ENCODE data around the gene MYO1C. TPM values are rescaled to one million over a fixed set of nuclear protein-coding genes. Genes with fewer than 3 reads are reported as not detected.

Gene MYO1C
- total RNA-seq, 1 donor from 2014 or later = 64.4 TPM

DNA sequence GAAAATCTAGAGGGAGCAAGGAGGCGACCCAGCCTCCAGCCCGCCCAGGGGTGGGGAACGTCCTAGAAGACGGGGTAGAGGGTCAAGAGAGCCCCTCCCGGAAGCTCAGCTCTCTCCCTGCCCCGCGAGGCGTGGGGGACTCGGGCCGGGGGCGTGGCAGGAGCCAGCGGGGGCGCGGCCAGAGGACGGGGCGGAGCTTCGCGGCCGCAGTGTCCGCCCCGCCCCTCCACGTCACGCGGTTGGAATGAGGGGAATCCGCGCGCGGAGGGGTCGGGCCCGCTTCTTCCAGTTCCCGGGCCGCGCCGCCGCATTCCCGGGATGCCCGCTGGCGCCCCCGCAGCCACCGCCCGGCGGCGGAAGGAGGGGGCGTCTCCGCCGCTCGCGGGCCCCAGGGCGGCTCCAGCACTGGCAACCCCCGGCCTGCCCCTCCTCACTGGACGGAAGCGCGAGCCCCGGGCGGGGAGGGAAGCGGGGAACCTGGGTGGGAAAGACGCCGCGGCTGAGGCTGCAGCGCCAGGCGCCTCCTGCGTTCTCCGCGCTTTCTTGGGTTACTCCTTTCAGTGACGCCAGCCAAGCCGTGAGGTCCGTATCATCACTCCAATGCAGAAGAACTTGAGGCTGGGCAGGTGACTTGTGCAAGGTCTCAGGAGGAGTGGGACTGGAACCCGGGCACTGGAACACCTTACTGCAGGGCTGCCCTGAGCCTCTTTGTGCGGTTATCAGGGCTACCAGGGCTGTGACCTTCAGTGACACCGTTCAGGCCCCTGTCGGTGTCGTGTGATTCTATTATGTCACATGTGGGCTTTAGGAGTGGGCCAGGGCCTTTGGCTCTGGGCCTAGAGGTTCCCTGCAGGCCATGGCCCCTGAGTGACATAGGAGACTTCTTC lies 4.3 kb downstream of the MYO1C start:
- no peak for TF ChIP-seq CTCF (IDR thresholded peaks at IDR 0.05; ENCODE audit: unreplicated experiment)
- peak overlapping the region; percentile 93 for H3K27ac Mint-ChIP-seq
- H3K9me3 Mint-ChIP-seq (ENCODE audit: low read depth) = no peaks in the 10 kb centered on the region
- DNase-seq (ENCODE audit: low spot score, unreplicated experiment) = peak; percentile 84
- H3K4me1 Mint-ChIP-seq (ENCODE audit: low read depth) = peaks cover 17% of the 10 kb centered on the region
- peak overlapping the region; percentile 73 for H3K4me3 Mint-ChIP-seq (ENCODE audit: low read depth)
- H3K36me3 Mint-ChIP-seq (ENCODE audit: insufficient read depth) = peaks cover 2% of the 10 kb centered on the region
- peaks cover 8% of the 10 kb centered on the region for H3K27me3 Mint-ChIP-seq

- H3K4me1 Mint-ChIP-seq (ENCODE audit: low read depth) = peaks cover 17% of the 10 kb centered on the region
- H3K4me3 Mint-ChIP-seq (ENCODE audit: low read depth) = peak overlapping the region; percentile 73
- H3K27me3 Mint-ChIP-seq = peaks cover 5% of the 10 kb centered on the region
- peak; percentile 32 for DNase-seq (ENCODE audit: low spot score, unreplicated experiment)
- H3K9me3 Mint-ChIP-seq (ENCODE audit: low read depth) = no peaks in the 10 kb centered on the region
- no peak for TF ChIP-seq CTCF (IDR thresholded peaks at IDR 0.05; ENCODE audit: unreplicated experiment)
- peak overlapping the region; percentile 93 for H3K27ac Mint-ChIP-seq
- H3K36me3 Mint-ChIP-seq (ENCODE audit: insufficient read depth) = peaks cover 2% of the 10 kb centered on the region
These were observed 5.4 kb downstream of the MYO1C start for GRCh38 chr17:1486802-1487695.

GRCh38 chr17:1485423-1486376 lies 6.8 kb downstream of the MYO1C start:
- H3K9me3 Mint-ChIP-seq (ENCODE audit: low read depth) = no peaks in the 10 kb centered on the region

GRCh38 chr17:1484676-1485422 lies 7.6 kb downstream of the MYO1C start:
- Mint-ChIP-seq H3K9me3 (ENCODE audit: low read depth) (no peaks in the 10 kb centered on the region), H3K4me3 (ENCODE audit: low read depth) (peak overlapping the region; percentile 82), H3K36me3 (ENCODE audit: insufficient read depth) (peaks cover 8% of the 10 kb centered on the region), H3K27me3 (peaks cover 3% of the 10 kb centered on the region), H3K4me1 (ENCODE audit: low read depth) (peaks cover 12% of the 10 kb centered on the region), H3K27ac (peak overlapping the region; percentile 93)
- peak; percentile 41 for DNase-seq (ENCODE audit: low spot score, unreplicated experiment)
- peak; percentile 51 for TF ChIP-seq CTCF (IDR thresholded peaks at IDR 0.05; ENCODE audit: unreplicated experiment)

More at GRCh38 chr17:1485423-1486376, 6.8 kb downstream of the MYO1C start:
- peak overlapping the region; percentile 82 for H3K4me3 Mint-ChIP-seq (ENCODE audit: low read depth)
- TF ChIP-seq CTCF (IDR thresholded peaks at IDR 0.05; ENCODE audit: unreplicated experiment) = no peak
- H3K27me3 Mint-ChIP-seq = peaks cover 3% of the 10 kb centered on the region
- no peak for DNase-seq (ENCODE audit: low spot score, unreplicated experiment)
- peaks cover 8% of the 10 kb centered on the region for H3K36me3 Mint-ChIP-seq (ENCODE audit: insufficient read depth)
- H3K27ac Mint-ChIP-seq = no peak overlapping the region
- H3K4me1 Mint-ChIP-seq (ENCODE audit: low read depth) = peaks cover 15% of the 10 kb centered on the region
